Endothelial cell of umbilical vein (primary cell): ENCODE results near the gene SLC25A13. TPM values are rescaled to one million over a fixed set of nuclear protein-coding genes. Genes with fewer than 3 reads are reported as not detected.

ENCODE experiments used
- BruUV-seq: library from RNA; stranded (reverse); fragments of 400-500 nt; replicated peaks from 2 replicates; lab custom pipeline; 2021; lab: Mats Ljungman, UMichigan
- CTCF ChIA-PET: fragments of 300-600, 350-600 bp; sonication (Branson Sonifier 250); formaldehyde crosslinking; loops from one replicate; lab custom pipeline; 2021; ENCODE audit warnings: antibody characterized with exemption, inconsistent platforms; lab: Charles Lee
- POLR2A ChIA-PET: fragments of 300-600, 350-600 bp; sonication (Branson Sonifier 250); formaldehyde crosslinking; loops from one replicate; lab custom pipeline; 2021; ENCODE audit warnings: antibody characterized with exemption, inconsistent platforms; lab: Charles Lee
- DNase-seq: peaks from one replicate; pipeline ENCODE4 v3.0.0-alpha.2; 2011; ENCODE audit warnings: low read depth, low spot score
- FAIRE-seq: peaks from 2 replicates; lab custom pipeline; 2011; peaks lifted over from hg19 to GRCh38; lab: Jason Lieb, UNC
- H2AFZ ChIP-seq: 2 replicates; pipeline ENCODE4 v1.6.0; 2012; ENCODE audit warnings: low read depth, low read length, control low read depth, inconsistent platforms
- H3K27ac ChIP-seq: 2 replicates; pipeline ENCODE4 v1.5.1; 2011; ENCODE audit warnings: low read depth, mild to moderate bottlenecking, control low read depth, low read length, moderate library complexity; ENCODE audit not compliant: insufficient read depth
- H3K27me3 ChIP-seq, 2 experiments: 2 replicates each; pipeline versions ENCODE4 v1.6.0 to v1.6.1; 2011; ENCODE audit warnings: low read length in 2 of 2, mixed read lengths in 1 of 2; ENCODE audit not compliant: control insufficient read depth in 2 of 2, insufficient read depth in 2 of 2
- H3K36me3 ChIP-seq, 2 experiments: 2 replicates in 1 of 2; 3 replicates in 1 of 2; pipeline ENCODE4 v1.5.1; 2011; ENCODE audit warnings: low read length in 2 of 2, mild to moderate bottlenecking in 1 of 2, moderate library complexity in 1 of 2; ENCODE audit not compliant: control insufficient read depth in 2 of 2, insufficient read depth in 2 of 2; ENCODE audit errors: extremely low read depth in 1 of 2
- H3K4me1 ChIP-seq: 3 replicates; pipeline ENCODE4 v1.5.1; 2011; ENCODE audit warnings: mild to moderate bottlenecking, low read length; ENCODE audit not compliant: control insufficient read depth, insufficient read depth; ENCODE audit errors: extremely low read depth
- H3K4me2 ChIP-seq: 2 replicates; pipeline ENCODE4 v1.6.1; 2011; ENCODE audit warnings: low read length, control low read depth, mixed read lengths; ENCODE audit not compliant: insufficient read depth
- H3K4me3 ChIP-seq, 3 experiments: fragments of 200-600 bp in 1 of 3; sonication (generic), shearing (Covaris generic) in 1 of 3; replicated peaks in 1 of 3; 2 replicates each; pipeline ENCODE4 v1.5.1; 2011 to 2016; ENCODE audit warnings: control low read depth in 3 of 3, low read length in 3 of 3, mild to moderate bottlenecking in 2 of 3, inconsistent platforms in 1 of 3, low read depth in 1 of 3, moderate library complexity in 1 of 3; ENCODE audit not compliant: insufficient read depth in 1 of 3
- H3K79me2 ChIP-seq: 2 replicates; pipeline ENCODE4 v1.6.0; 2012; ENCODE audit warnings: low read length, inconsistent platforms; ENCODE audit not compliant: control insufficient read depth, insufficient read depth
- H3K9ac ChIP-seq: replicated peaks from 2 replicates; pipeline ENCODE3; 2011; ENCODE audit warnings: low read length, control low read depth; ENCODE audit not compliant: insufficient read depth; ENCODE audit errors: extremely low read depth
- H3K9me1 ChIP-seq: replicated peaks from 3 replicates; pipeline ENCODE4 v1.6.0; 2011; ENCODE audit warnings: mild to moderate bottlenecking, low read length; ENCODE audit not compliant: control insufficient read depth, insufficient read depth; ENCODE audit errors: extremely low read depth
- H3K9me3 ChIP-seq: replicated peaks from 2 replicates; pipeline ENCODE4 v1.5.1; 2012; ENCODE audit warnings: low read length, inconsistent platforms; ENCODE audit not compliant: control insufficient read depth, insufficient read depth
- H4K20me1 ChIP-seq: replicated peaks from 2 replicates; pipeline ENCODE3; 2011; ENCODE audit warnings: mild to moderate bottlenecking, low read length; ENCODE audit not compliant: control insufficient read depth, insufficient read depth; ENCODE audit errors: extremely low read depth
- EZH2 ChIP-seq: IDR thresholded peaks from 2 replicates; pipeline ENCODE4 v1.6.1; 2012; ENCODE audit warnings: borderline replicate concordance, low read depth, mild to moderate bottlenecking, moderate library complexity, low read length, inconsistent platforms; ENCODE audit not compliant: severe bottlenecking
- FOS ChIP-seq: IDR thresholded peaks from 2 replicates; pipeline ENCODE4 v1.6.1; 2011; ENCODE audit warnings: mild to moderate bottlenecking, low read length, moderate library complexity, borderline replicate concordance; ENCODE audit not compliant: insufficient read depth
- GATA2 ChIP-seq: IDR thresholded peaks from 2 replicates; pipeline ENCODE4 v1.7.0; 2011; ENCODE audit warnings: low read depth, mild to moderate bottlenecking, moderate library complexity, mixed read lengths, low read length; ENCODE audit not compliant: insufficient read length, insufficient read depth
- JUN ChIP-seq: IDR thresholded peaks from 2 replicates; pipeline ENCODE4 v1.6.1; 2011; ENCODE audit warnings: borderline replicate concordance, low read depth; ENCODE audit not compliant: insufficient read length, insufficient read depth
- MYC ChIP-seq: IDR thresholded peaks from one replicate; pipeline ENCODE4 v1.6.1; 2011; ENCODE audit warnings: mild to moderate bottlenecking, low read depth, low read length
- POLR2A ChIP-seq: IDR thresholded peaks from 2 replicates; pipeline ENCODE4 v1.6.1; 2012; ENCODE audit warnings: low read depth, mild to moderate bottlenecking, control low read depth, low read length
- POLR2AphosphoS5 ChIP-seq: IDR thresholded peaks from 2 replicates; pipeline ENCODE4 v1.6.1; 2012; ENCODE audit warnings: low read depth, mild to moderate bottlenecking, control low read depth, low read length, moderate library complexity; ENCODE audit not compliant: insufficient read depth
- dilution Hi-C: fragments of 300-500 bp; cut with MboI; formaldehyde crosslinking; loops from one replicate; pipeline ENCODE4 v1.15.0; 2019; ENCODE audit warnings: low sequenced_read_pairs; ENCODE audit not compliant: extremely low pct_ligation_motif_present
- intact Hi-C: fragments of 100-400 bp; cut with micrococcal nuclease; formaldehyde crosslinking; loops from one replicate; pipeline ENCODE4 v1.10.0; 2022
- polyA plus RNA-seq, 4 experiments: library from polyadenylated mRNA; depleted of rRNA in 3 of 4; stranded (reverse) in 3 of 4; unstranded in 1 of 4; fragments of >200 nt; gene quantifications; 2 replicates each; pipeline versions ENCODE4 v1.2.1 to v1.2.3, GENCODE V29; 2011 to 2012; ENCODE audit warnings: missing spikeins in 1 of 4
- total RNA-seq: library from RNA; stranded (reverse); gene quantifications from 2 replicates; pipeline ENCODE4 v1.2.3, GENCODE V29; 2021
- TF ChIP-seq, protein P1 (sequence below): IDR thresholded peaks from 2 replicates; pipeline ENCODE4 v1.6.1; 2011; ENCODE audit not compliant: insufficient read depth, insufficient read length
- TF ChIP-seq, protein P2 (sequence below), 2 donors: IDR thresholded peaks; 1 replicate in 1 of 2; 2 replicates in 1 of 2; pipeline ENCODE4 v1.5.1; 2011; ENCODE audit warnings: low read length in 2 of 2, mild to moderate bottlenecking in 2 of 2, moderate library complexity in 2 of 2, control low read depth in 1 of 2, inconsistent platforms in 1 of 2, low read depth in 1 of 2; ENCODE audit not compliant: insufficient read depth in 1 of 2; ENCODE audit errors: extremely low read depth in 1 of 2

The SLC25A13 gene
- total and polyA plus RNA-seq, 2 donors (not counting 3 experiments of a cell fraction or from before 2014, with no cell fraction given), result 13.2 to 34.4 TPM

DNA sequence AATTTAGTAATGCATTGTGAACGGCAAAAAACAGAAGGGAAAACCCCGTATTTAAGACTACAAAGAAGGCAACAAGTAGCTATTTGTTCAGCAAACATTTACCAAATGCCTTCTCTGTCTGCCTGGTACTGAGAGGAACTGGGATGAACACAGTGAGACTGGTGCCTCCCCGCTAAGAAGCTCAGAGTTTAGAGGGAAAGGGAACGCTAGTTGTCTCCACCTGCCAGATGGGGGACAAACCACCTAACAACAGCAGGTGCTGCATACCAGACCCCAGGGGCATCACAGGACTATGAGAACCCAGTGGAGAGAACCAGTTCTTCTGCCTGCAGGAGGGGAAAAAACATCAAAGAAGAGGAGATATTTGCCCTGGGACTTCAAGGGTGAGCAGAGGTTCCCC, 147.1 kb downstream of the SLC25A13 start:
- no peaks in the 10 kb centered on the region for H4K20me1 ChIP-seq
- H3K4me1 ChIP-seq, result peaks cover under 1% of the 10 kb centered on the region
- H3K79me2 ChIP-seq, result no peaks in the 10 kb centered on the region
- FAIRE-seq (no peak), DNase-seq (no peak)
- no peak overlapping the region for H3K27ac ChIP-seq
- no peak overlapping the region for H3K4me2 ChIP-seq
- H3K9ac ChIP-seq, result no peak overlapping the region
- H3K27me3 ChIP-seq, result no peaks in the 10 kb centered on the region
- no TSS peak for BruUV-seq
- no peak overlapping the region for H2AFZ ChIP-seq
- ChIA-PET CTCF (no interaction called here), POLR2A (no interaction called here)
- no peaks in the 10 kb centered on the region for H3K36me3 ChIP-seq
- TF ChIP-seq, protein P1, sequence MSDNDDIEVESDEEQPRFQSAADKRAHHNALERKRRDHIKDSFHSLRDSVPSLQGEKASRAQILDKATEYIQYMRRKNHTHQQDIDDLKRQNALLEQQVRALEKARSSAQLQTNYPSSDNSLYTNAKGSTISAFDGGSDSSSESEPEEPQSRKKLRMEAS, result no peak
- no peak for TF ChIP-seq JUN
- TF ChIP-seq, protein P2, sequence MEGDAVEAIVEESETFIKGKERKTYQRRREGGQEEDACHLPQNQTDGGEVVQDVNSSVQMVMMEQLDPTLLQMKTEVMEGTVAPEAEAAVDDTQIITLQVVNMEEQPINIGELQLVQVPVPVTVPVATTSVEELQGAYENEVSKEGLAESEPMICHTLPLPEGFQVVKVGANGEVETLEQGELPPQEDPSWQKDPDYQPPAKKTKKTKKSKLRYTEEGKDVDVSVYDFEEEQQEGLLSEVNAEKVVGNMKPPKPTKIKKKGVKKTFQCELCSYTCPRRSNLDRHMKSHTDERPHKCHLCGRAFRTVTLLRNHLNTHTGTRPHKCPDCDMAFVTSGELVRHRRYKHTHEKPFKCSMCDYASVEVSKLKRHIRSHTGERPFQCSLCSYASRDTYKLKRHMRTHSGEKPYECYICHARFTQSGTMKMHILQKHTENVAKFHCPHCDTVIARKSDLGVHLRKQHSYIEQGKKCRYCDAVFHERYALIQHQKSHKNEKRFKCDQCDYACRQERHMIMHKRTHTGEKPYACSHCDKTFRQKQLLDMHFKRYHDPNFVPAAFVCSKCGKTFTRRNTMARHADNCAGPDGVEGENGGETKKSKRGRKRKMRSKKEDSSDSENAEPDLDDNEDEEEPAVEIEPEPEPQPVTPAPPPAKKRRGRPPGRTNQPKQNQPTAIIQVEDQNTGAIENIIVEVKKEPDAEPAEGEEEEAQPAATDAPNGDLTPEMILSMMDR (IDR thresholded peaks at IDR 0.05; ENCODE audit: extremely low read depth in 1 of 2, insufficient read depth in 1 of 2, low read depth in 1 of 2, low read length in 2 of 2), result no peak
- no peak for TF ChIP-seq EZH2
- TF ChIP-seq FOS, result no peak
- TF ChIP-seq POLR2A, result no peak
- no peak for TF ChIP-seq POLR2AphosphoS5
- no peak for TF ChIP-seq GATA2
- TF ChIP-seq MYC, result no peak
- H3K4me3 ChIP-seq, result no peak overlapping the region
- intact Hi-C loops, result no loop called here
- H3K9me3 ChIP-seq, result no peaks in the 10 kb centered on the region
- H3K9me1 ChIP-seq, result no peaks in the 10 kb centered on the region
- dilution Hi-C loops, result no loop called here
